IPS-NIHi7 (cell line): ENCODE measurements around the gene PTPRN2.
"Not testable (repeated sequence)": the region's sequence is repeated elsewhere in the genome, so short reads cannot be mapped to it uniquely, and the experiment has no call there.

Experiments used
- DNase-seq: peaks from one replicate; pipeline ENCODE4 v3.0.0; 2012; ENCODE audit warnings: mixed read lengths; ENCODE audit errors: extremely low spot score

PTPRN2 gene

GRCh38 chr7:158302274-158303070 is 285.2 kb downstream of the PTPRN2 start:
- DNase-seq: no peak

- no peak for DNase-seq
These were observed 286.4 kb downstream of the PTPRN2 start for GRCh38 chr7:158301207-158301606.

DNA sequence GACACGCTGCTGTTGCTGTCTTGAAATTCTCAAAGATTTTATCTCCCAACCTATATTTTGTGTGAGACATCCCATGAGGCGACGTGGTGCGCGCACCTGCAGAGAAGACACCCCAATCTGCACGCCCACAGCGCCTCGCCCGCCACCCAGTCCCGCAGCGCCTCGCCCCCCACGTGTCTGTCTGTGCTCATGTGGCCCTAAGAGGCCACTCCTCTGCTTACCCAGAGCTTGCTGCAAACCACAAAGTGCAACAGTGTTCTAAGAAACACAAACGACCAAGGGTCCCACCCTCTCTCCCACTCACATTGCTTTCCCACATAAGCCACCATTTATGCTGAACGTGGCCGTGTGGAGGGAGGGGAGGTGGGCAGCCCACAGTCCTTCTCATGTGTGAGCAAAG is 287.2 kb downstream of the PTPRN2 start:
- DNase-seq: no peak

DNA sequence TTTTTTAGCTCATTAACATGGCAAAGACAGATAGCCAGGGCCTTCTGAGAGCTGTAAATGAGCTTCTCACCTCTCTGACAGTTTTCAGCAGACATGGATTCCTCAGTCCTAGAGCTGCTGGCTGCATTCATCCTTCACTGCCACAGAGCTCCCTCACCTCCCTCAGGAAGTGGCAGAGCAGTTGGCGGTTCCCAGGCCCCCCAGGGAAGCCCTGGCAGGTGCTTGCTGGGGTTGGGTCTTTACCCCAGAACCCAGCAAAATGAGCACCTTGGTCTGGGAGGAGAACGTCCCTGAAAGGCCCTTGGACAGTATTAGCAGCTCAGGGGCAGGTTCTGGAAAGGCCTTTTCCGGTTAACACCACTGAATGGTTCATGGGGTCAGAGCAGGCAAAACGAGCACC is 288.0 kb downstream of the PTPRN2 start:
- no peak for DNase-seq

GRCh38 chr7:158296798-158297104 is 290.9 kb downstream of the PTPRN2 start:
- DNase-seq: no peak

DNA sequence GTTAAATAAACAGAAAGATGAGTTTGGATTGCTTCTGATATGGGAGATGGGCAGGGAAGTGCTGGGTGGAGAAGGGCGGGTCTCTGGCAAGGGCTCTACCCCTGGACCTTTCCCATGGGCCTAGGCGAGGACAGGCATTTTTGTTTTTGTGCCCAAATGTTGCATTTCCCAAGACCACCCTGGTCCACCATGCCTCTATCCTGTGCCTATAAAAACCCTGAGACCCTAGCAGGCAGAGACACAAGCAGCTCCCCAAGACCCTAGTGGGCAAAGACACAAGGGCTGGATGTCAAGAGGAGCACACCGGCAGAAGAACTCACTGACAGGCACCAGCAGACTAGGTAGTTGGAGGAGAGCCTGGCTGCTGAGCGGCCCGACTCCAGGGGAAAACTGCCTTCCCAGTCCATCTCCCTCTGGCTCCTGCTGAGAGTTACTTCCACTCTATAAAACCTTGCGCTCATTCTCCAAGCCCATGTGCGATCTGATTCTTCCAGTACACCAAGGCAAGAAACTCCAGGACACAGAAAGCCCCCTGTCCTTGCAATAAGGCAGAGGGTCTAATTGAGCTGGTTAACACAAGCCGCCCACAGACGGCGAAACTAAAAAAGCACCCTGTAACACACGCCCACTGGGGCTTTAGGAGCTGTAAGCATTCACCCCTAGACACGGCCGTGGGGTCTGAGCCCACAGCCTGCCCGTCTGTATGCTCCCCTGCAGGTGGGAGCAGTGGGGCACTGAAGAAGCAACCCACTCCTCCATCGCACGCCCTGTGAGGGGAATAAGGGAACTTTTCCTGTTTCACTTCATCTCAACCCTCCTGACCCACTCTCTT is 291.4 kb downstream of the PTPRN2 start:
- no peak for DNase-seq

DNA sequence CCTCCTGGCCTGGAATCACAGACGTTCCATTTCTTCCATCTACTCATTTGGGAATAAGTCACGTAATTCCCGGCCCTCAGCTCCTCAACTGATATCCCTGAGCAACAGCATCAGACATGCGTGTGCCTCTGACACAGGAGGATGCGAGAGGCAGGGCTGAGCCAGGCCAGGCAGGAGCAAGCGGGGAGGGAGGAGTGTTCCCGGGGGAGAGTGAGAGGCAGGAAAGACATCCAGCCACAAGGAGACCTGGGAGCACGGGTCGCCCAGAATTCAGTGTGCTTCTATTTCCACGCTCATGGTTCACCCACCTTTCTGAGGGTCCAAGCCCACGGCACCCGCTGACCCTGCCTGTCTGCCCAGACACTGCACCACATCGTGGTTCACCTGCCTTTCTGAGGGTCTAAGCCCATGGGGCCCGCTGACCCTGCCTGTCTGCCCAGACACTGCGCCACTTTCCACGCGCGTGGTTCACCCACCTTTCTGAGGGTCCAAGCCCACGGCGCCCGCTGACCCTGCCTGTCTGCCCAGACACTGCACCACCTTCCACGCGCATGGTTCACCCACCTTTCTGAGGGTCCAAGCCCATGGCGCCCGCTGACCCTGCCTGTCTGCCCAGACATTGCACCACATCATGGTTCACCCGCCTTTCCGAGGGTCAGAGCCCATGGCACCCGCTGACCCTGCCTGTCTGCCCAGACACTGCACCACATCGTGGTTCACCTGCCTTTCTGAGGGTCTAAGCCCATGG is 293.0 kb downstream of the PTPRN2 start:
- DNase-seq: not testable (repeated sequence)

GRCh38 chr7:158292948-158293347 is 294.7 kb downstream of the PTPRN2 start:
- DNase-seq: no peak

DNA sequence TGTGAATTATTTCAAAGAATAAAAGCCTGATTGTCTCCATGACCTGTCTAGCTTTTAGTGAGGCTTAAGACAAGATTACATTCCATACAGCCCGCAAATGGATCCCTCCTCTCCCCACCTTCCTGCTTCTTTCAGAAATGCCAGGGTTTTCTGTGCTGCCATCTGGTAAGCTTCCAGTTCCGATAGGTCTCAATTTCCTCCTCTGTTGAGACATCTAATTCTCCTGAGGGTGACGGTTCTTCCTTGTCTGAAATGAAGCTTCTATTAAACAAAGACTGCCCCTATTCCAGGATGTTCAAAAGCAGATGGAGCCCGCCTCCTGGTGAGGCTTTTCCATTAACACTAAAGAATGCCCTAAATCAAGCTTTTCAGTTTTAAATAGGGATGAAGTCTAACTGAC is 295.6 kb downstream of the PTPRN2 start:
- no peak for DNase-seq

- DNase-seq: no peak
These were observed 297.7 kb downstream of the PTPRN2 start for GRCh38 chr7:158289761-158290523.

DNA sequence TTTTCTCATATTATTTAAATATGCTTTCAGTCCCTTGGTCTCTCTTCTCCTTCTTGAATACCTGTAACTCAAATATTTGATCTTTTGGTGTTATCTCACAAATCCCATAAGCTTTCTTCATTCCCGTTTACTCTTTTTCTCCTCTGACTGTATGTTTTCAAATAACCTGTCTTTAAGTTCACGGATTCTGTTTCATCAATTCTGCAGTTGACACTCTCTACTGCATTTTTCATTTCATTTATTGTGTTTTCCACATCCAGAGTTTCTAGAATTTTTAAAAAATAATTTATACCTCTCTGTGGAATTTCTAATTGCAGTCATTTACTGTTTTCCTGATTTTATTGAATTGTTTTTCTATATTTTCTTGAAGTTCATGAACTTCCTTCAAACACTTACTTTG is 298.4 kb downstream of the PTPRN2 start:
- DNase-seq: no peak

DNA sequence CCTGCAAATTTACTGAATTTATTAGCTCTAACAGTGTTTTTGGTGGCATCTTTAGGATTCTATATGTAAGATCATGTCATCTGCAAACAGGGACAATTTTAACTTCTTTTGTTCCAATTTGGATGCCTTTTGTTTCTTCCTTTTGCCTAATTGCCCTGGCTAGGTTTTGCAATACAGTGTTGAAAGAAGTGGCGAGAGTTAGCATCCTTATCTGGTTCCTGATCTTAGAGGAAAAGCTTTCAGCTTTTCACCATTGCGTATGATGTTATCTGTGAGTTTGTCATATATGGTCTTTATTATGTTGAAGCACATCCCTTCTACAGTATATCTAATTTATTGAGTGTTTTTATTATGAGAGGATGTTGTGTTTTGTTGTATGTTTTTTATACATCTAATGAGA is 301.4 kb downstream of the PTPRN2 start:
- DNase-seq: no peak

DNA sequence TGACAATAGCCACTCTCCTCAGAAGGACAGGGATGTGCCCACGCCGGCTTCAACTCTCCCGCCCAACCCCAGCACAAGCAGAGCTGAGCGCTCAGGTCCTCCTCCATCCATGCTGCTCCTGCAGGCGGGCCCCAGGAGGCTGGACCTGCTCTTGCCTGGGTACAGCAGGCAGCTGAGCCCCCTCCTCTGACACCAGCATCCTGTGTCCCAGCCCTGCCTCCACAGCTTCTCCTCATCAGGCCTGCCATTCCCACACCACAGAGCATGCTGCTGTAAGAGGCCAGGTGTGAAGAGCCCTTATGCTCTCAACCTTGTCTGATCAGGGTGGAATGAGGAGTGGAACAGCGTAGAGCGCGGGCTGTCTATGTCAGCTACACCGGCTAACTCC is 302.2 kb downstream of the PTPRN2 start:
- DNase-seq: no peak

GRCh38 chr7:158284617-158285382 is 302.8 kb downstream of the PTPRN2 start:
- DNase-seq: no peak

GRCh38 chr7:158284121-158284520 is 303.5 kb downstream of the PTPRN2 start:
- DNase-seq: no peak

- DNase-seq: no peak
These were observed 304.3 kb downstream of the PTPRN2 start for GRCh38 chr7:158283016-158283974.

- no peak for DNase-seq
These were observed 305.1 kb downstream of the PTPRN2 start for GRCh38 chr7:158282461-158283001.

DNA sequence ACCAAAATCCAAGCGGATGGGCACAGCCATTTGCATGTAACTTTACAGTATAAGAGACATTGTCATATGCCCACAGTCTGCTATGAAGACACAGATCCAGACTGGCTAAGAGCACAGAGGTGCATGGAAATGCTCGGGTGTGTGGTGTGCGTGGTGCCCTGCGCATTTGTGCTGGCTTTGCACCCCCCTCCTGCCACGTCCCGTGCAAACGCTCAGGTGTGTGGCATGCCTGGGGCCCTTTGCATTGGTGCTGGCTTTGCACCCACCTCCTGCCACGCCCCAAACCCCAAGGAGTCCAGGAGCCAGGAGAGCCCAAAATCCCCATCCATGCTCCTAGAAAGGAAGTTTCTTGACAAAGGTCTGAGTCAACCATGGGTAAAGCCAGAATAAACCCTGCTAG is 306.2 kb downstream of the PTPRN2 start:
- no peak for DNase-seq

GRCh38 chr7:158280448-158281144 is 307.0 kb downstream of the PTPRN2 start:
- DNase-seq: no peak
